Midbrain (tissue), 1 donor: ENCODE results near the gene TMEM82.

ENCODE experiments used
- DNase-seq: peaks from one replicate; lab custom pipeline; 2025; lab: John Stamatoyannopoulos, UW

The TMEM82 gene

GRCh38 chr1:15756143-15757015, 14.1 kb downstream of the TMEM82 start:
- DNase-seq, result no peak

DNA sequence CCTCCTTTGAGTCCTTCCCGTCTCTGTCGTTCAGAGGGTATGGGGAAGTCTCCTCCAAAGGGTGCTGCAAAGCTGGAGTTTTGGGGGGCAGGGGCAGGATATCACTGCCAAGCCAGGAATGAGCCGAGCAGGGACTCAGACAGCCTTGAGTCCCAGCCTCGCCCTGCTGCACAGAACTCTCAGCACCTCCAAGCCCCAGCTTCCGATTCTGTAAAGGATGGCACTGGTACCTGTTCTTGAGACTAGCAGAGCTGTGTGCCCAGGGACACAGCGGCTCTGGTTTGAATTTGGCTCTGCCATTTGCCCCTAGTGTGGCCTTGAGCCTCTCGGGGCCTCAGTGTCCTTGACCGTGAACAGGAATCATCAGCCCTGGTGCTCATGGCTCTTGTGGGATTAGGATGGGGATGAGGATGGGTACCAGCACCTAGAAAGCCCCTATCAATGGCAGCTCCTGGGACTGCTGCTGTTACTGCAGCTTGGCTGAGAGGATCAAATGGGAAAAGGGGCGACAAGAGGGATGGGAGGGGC, 14.8 kb downstream of the TMEM82 start:
- no peak for DNase-seq

DNA sequence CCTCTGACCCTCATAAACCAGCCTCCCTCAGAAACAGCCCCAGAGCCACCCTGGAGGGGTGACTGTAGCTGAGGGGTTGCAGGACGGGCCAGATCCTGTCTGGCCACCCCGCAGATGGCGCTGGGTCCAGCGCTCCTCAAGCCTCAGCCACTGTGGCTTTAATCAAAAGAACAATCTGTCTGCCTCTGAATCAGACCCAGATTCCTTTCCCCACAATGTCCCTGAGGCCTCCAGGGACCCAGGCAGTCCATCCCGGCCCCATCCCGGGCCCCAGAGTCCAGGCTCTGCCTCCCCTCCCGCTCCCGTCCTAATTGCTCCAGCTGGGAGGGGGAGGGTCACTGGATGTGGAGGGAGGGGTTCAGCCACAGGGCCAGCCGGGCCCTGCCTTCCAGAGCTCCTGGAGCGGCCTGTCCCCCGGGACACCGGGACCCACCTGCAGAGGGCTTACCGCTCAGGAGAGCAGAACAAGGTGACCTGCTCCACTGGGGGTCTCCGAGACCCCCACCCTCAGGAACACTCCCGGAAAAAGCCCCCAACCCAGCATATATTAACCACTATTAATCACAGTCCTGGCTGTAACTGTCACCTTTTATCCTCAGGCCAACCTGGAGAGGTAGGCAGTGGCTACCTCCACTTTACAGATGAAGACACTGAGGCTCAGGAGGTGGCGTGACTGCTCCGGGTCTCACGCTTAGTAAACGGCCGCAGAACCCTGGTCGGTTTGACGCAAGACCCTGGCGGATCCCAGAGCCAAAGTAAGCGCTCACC, 15.5 kb downstream of the TMEM82 start:
- DNase-seq, result no peak

DNA sequence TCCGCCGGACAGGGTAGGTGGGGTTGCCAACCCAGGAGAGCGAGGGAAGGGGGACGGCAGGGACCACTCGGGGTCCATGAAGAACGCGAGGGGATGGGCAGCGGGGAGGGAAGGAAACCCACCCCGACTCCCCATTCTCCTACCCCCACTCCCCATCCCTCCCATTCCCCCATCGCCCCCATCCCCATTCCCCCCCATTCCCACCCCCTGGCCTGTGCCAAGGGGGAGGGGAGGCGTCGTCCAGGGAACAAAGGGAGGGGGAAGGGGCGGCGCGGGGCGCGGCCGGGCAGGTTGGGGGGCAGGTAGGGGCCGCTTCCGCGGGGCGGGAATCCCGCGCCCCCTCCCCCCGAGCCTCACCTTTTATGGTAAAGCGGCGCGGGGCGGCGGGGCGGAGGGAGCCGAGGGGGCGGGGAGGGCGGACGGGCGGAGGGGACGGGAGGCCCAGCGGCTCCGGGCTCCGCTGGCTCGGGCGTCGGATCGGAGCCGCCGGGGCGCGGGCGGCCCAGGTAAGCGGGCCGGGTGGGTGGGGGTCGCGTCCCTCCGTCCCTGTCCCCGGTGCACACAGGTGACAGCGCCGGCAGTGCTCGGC, 16.1 kb downstream of the TMEM82 start, which contains the start of gene FBLIM1:
TSS of gene FBLIM1 (plus strand) at position 453 of the 589 bp plus-strand sequence. CDS start 6,189 bp downstream, outside the sequence.
- DNase-seq, result no peak

GRCh38 chr1:15758953-15759661, 16.8 kb downstream of the TMEM82 start:
- DNase-seq, result no peak

GRCh38 chr1:15760520-15761211, 18.4 kb downstream of the TMEM82 start:
- no peak for DNase-seq

- no peak for DNase-seq
These were observed 19.2 kb downstream of the TMEM82 start for GRCh38 chr1:15761366-15762128.

- DNase-seq, result no peak
These were observed 20.2 kb downstream of the TMEM82 start for GRCh38 chr1:15762546-15762945.

DNA sequence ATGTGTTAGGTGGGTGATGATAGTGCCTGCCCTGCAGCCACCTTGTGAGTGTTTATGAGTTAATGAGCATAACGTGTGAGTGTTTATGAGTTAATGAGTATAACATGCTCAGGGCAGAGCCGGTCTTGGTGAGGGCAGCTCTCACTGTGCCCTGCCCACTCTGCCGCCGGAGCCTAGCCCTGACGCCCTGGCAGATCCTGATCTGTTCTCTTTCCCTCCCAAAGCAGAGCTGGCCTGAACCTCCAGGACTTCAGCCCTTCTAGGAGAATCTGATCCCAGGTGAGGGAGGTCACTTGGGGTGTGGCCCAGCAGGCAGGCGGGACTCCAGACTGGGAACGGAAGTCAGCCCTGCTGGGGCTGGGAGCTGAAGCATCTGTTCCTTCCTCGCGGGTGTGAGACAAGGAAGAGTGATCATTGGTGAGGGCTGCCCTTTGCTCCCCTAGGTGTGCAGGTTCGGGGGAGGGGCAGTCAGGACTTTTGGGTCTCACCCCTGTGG, 22.0 kb downstream of the TMEM82 start:
- no peak for DNase-seq

DNA sequence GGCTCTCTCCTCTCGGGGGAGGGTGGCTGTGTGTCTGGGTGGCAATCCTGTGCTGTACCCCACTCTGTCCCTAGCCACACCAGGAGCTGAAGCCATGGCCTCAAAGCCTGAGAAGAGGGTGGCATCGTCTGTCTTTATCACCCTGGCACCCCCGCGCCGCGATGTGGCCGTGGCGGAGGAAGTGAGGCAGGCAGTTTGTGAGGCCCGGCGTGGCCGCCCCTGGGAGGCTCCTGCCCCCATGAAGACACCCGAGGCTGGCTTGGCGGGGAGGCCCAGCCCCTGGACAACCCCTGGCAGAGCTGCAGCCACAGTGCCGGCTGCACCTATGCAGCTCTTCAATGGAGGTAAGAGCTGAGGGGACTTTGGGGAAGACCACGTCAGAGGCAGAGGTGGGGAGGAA, 22.6 kb downstream of the TMEM82 start:
- DNase-seq, result no peak

- DNase-seq, result no peak
These were observed 23.3 kb downstream of the TMEM82 start for GRCh38 chr1:15765495-15766194.

DNA sequence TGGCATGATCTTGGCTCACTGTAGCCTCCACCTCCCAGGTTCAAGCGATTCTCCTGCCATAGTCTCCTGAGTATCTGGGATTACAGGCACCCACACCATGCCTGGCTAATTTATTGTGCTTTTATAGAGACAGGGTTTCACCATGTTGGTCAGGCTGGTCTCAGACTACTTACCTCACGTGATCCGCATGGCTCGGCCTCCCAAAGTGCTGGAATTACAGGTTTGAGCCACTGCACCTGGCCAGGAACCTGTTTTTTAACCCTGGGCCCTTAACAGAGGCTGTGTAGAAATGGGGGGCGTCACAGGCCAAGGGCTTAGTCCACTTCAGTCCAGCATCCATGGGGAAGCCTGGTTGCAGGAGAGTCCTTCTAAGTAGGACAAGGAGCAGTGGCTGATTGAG, 25.6 kb downstream of the TMEM82 start:
- no peak for DNase-seq

DNA sequence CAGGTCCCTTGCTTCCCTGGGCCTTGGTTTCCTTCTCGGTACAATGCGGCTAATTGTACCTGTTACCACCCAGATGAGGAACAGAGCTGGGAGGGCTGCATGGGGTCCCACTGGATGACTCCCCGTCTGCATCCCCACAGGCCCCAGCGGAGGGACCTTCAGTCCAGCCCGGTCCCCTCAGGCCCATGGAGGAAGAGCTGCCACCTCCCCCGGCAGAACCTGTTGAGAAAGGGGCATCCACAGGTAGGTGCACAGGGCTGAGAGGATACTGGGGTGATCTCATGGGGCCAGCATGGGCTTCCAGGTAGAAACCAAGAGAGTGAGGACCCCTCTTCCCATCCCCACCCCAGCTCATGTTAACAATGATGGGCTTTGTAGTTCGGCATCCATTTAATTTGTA, 26.1 kb downstream of the TMEM82 start:
- no peak for DNase-seq

DNA sequence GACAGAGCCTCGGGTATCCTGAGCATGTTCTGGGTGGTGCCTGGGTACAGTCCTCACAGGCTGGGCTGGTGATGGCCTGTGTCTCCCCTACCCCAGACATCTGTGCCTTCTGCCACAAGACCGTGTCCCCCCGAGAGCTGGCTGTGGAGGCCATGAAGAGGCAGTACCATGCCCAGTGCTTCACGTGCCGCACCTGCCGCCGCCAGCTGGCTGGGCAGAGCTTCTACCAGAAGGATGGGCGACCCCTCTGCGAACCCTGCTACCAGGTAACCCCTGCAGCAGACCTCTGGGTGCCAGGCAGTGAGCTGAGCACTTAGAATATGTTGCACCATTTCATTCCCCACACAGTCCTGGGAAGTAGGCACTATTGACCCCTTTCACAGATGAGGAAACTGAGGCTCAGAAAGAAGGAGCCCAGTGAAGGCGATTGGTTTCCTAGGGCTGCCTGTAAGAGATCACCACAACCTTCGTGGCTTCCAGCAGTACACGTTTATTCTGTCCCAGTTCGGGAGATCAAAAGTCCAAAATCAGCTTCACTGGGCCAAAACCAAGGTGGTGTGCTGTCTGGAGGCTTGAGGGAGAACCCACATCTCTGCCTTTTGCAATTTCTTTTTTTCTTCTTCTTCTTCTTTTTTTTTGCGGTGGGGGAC, 28.1 kb downstream of the TMEM82 start:
- DNase-seq, result no peak

DNA sequence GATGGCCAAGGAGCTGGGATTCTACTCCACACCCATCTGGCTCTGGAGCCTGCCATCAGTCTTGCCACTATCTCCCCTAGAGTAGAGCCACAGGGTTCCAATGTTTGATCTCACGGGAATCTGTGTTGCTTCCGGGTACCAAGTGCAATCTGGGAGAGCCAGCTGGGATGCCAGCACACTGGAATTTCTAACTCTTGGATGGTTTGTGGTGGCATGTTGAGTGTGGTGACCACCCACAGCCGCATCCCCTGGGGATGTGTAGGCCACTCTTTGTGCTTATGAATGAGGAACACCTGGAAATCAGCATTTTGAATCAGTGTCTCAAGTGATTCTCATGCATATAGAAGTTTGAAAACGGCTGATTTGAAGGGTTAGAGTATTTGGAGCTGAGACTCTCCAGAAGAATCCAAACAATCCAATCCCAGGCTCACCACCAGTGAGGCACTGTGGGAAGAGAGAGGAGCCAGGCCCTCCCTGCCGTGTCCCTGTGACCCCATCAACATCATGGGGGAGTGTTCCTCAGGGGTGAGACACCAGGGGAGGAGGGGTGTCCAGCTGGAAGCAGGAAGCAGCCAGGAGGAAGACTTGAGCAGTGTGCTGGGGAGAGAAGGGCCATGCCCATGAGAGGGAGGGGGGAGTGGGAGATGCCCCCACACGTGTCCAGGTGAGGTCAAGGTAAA, 29.7 kb downstream of the TMEM82 start:
- no peak for DNase-seq

- DNase-seq, result no peak
These were observed 33.4 kb downstream of the TMEM82 start for GRCh38 chr1:15775706-15776105.

- no peak for DNase-seq
These were observed 35.8 kb downstream of the TMEM82 start for GRCh38 chr1:15777909-15778707.

- DNase-seq, result no peak
These were observed 43.4 kb downstream of the TMEM82 start for GRCh38 chr1:15785683-15786082.
